GM12892 (cell line): ENCODE data around the gene GRM1.

Experiments used
- POLR2AphosphoS5 ChIP-seq: IDR thresholded peaks from 2 replicates; pipeline ENCODE4 v1.6.1; 2011; ENCODE audit warnings: low read depth, low read length, control low read depth
- TAF1 ChIP-seq: IDR thresholded peaks from 2 replicates; pipeline ENCODE4 v1.6.1; 2011; ENCODE audit warnings: low read depth, mild to moderate bottlenecking, control low read depth, low read length, borderline replicate concordance

DNA sequence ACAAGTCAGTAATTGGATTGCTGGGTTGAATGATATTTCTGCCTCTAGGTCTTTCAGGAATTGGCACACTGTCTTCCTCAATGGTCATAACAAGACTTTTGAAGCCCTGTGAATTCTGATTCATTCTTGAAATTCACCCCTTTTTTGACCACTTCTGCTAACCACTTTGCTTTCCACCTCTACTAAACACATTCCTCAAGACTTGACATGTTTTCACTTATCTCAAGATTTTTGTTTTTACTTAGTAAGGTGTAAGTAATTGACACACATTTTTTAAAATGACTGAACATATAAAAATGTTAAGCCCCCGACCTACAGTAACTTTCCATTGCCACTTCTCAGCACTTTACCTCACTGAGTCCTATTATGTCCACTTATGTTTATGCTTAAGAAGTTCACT is 239.1 kb downstream of the GRM1 start:
- no peak for TF ChIP-seq POLR2AphosphoS5
- TF ChIP-seq TAF1: no peak
